WTC11 (cell line): ENCODE measurements around the gene C19orf25.

ENCODE experiments used
- ARID4B ChIP-seq: sonication (generic); formaldehyde crosslinking; IDR thresholded peaks from 2 replicates; pipeline ENCODE4 v1.8.0; 2023; ENCODE audit warnings: missing genetic modification reagents, mild to moderate bottlenecking, borderline replicate concordance
- ATF3 ChIP-seq: sonication (generic); formaldehyde crosslinking; conservative IDR thresholded peaks from 2 replicates; pipeline ENCODE4 v1.8.1; 2022; ENCODE audit warnings: mild to moderate bottlenecking, missing genetic modification reagents
- CREM ChIP-seq: sonication (generic); formaldehyde crosslinking; IDR thresholded peaks from 2 replicates; pipeline ENCODE4 v1.8.1; 2022; ENCODE audit warnings: mild to moderate bottlenecking, missing genetic modification reagents, moderate library complexity
- CTCF ChIP-seq: fragments of 200-600 bp; IDR thresholded peaks from 2 replicates; pipeline ENCODE4 v1.8.0; 2022; ENCODE audit warnings: antibody characterized with exemption
- ETV6 ChIP-seq: sonication (generic); formaldehyde crosslinking; IDR thresholded peaks from 2 replicates; pipeline ENCODE4 v1.8.1; 2022; ENCODE audit warnings: mild to moderate bottlenecking, missing genetic modification reagents
- FOXP4 ChIP-seq: sonication (generic); formaldehyde crosslinking; IDR thresholded peaks from 2 replicates; pipeline ENCODE4 v1.8.0; 2022; ENCODE audit warnings: mild to moderate bottlenecking, missing genetic modification reagents
- HMGA2 ChIP-seq: fragments of 250-450 bp; sonication (Bioruptor Pico); IDR thresholded peaks from 2 replicates; pipeline ENCODE4 v1.4.0; 2021; ENCODE audit warnings: mild to moderate bottlenecking, moderate library complexity
- MAX ChIP-seq: sonication (generic); formaldehyde crosslinking; IDR thresholded peaks from 2 replicates; pipeline ENCODE4 v1.8.0; 2022; ENCODE audit warnings: mild to moderate bottlenecking, missing genetic modification reagents
- TCF7 ChIP-seq: sonication (generic); formaldehyde crosslinking; IDR thresholded peaks from 2 replicates; pipeline ENCODE4 v1.8.0; 2022; ENCODE audit warnings: mild to moderate bottlenecking, low read depth, missing genetic modification reagents, moderate library complexity
- USF1 ChIP-seq: sonication (generic); formaldehyde crosslinking; IDR thresholded peaks from 2 replicates; pipeline ENCODE4 v1.8.0; 2022; ENCODE audit warnings: mild to moderate bottlenecking, missing genetic modification reagents
- USF2 ChIP-seq: sonication (generic); formaldehyde crosslinking; IDR thresholded peaks from 2 replicates; pipeline ENCODE4 v1.8.1; 2023; ENCODE audit warnings: mild to moderate bottlenecking, missing genetic modification reagents, moderate library complexity
- ZNF121 ChIP-seq: sonication (generic); formaldehyde crosslinking; IDR thresholded peaks from 2 replicates; pipeline ENCODE4 v1.8.0; 2023; ENCODE audit warnings: missing genetic modification reagents
- ZNF232 ChIP-seq: sonication (generic); formaldehyde crosslinking; IDR thresholded peaks from 2 replicates; pipeline ENCODE4 v1.8.0; 2022; ENCODE audit warnings: mild to moderate bottlenecking, missing genetic modification reagents

- TF ChIP-seq ATF3 (CRISPR knock-in tag) = no peak
- TF ChIP-seq USF1 (CRISPR knock-in tag) = no peak
- no peak for TF ChIP-seq HMGA2 (CRISPR knock-in tag)
- no peak for TF ChIP-seq MAX
- TF ChIP-seq ETV6 = no peak
- no peak for TF ChIP-seq CTCF
- TF ChIP-seq TCF7 (CRISPR knock-in tag) = no peak
- TF ChIP-seq CREM = no peak
- no peak for TF ChIP-seq USF2
- no peak for TF ChIP-seq ARID4B (CRISPR knock-in tag)
- TF ChIP-seq ZNF121 (CRISPR knock-in tag) = no peak
- TF ChIP-seq FOXP4 (CRISPR knock-in tag) = no peak
- TF ChIP-seq ZNF232 (CRISPR knock-in tag) = no peak
Observed at GRCh38 chr19:1483131-1483978, 4.3 kb upstream of the C19orf25 start.
